Activated naive CD4-positive, alpha-beta T cell treated with anti-CD3 and anti-CD28 coated beads for 36 hours (primary cell): ENCODE results near the gene DPH1. TPM values are rescaled to one million over a fixed set of nuclear protein-coding genes. Genes with fewer than 3 reads are reported as not detected.

Experiments
- CTCF ChIA-PET: fragments of 350-600 bp; sonication (Branson Sonifier 250); formaldehyde crosslinking; loops from one replicate; lab custom pipeline; 2021; ENCODE audit warnings: antibody characterized with exemption; lab: Charles Lee
- DNase-seq: peaks from one replicate; pipeline ENCODE4 v3.0.0-alpha.2; 2020
- H3K27ac Mint-ChIP-seq: one replicate; pipeline ENCODE4 v1.8.0; 2021; ENCODE audit warnings: mild to moderate bottlenecking, mixed read lengths
- H3K27me3 Mint-ChIP-seq: one replicate; pipeline ENCODE4 v1.8.0; 2021; ENCODE audit warnings: low read depth, mixed read lengths
- H3K36me3 Mint-ChIP-seq: one replicate; pipeline ENCODE4 v1.8.0; 2021; ENCODE audit warnings: low read depth, mixed read lengths
- H3K4me1 Mint-ChIP-seq: one replicate; pipeline ENCODE4 v1.8.0; 2021; ENCODE audit warnings: low read depth, mixed read lengths
- H3K4me3 Mint-ChIP-seq: one replicate; pipeline ENCODE4 v1.8.0; 2021; ENCODE audit warnings: mild to moderate bottlenecking, moderate library complexity, mixed read lengths
- H3K9me3 Mint-ChIP-seq: one replicate; pipeline ENCODE4 v1.8.0; 2021; ENCODE audit warnings: mixed read lengths
- intact Hi-C: fragments of 100-400 bp; cut with micrococcal nuclease; formaldehyde crosslinking; loops from one replicate; pipeline ENCODE4 v1.15.1; 2023
- total RNA-seq, 2 experiments: library from RNA; stranded (reverse); gene quantifications; one replicate each; pipeline ENCODE4 v1.2.3, GENCODE V29; 2021

DPH1 gene
- total RNA-seq, 2 experiments from 2014 or later = 31.1 to 34.1 TPM

GRCh38 chr17:2035541-2036488 is 5.9 kb downstream of the DPH1 start:
- Mint-ChIP-seq H3K4me3 (no peak overlapping the region), H3K4me1 (peaks cover 18% of the 10 kb centered on the region), H3K9me3 (no peaks in the 10 kb centered on the region), H3K27me3 (no peaks in the 10 kb centered on the region), H3K36me3 (peaks cover 6% of the 10 kb centered on the region), H3K27ac (no peak overlapping the region)
- intact Hi-C loops = no loop called here
- CTCF ChIA-PET = no interaction called here
- no peak for DNase-seq

GRCh38 chr17:2037155-2037554 is 7.2 kb downstream of the DPH1 start:
- H3K4me3 Mint-ChIP-seq = no peak overlapping the region
- H3K27me3 Mint-ChIP-seq = no peaks in the 10 kb centered on the region
- DNase-seq = no peak
- peaks cover 8% of the 10 kb centered on the region for H3K36me3 Mint-ChIP-seq
- peaks cover 16% of the 10 kb centered on the region for H3K4me1 Mint-ChIP-seq
- intact Hi-C loops = no loop called here
- H3K27ac Mint-ChIP-seq = no peak overlapping the region
- no peaks in the 10 kb centered on the region for H3K9me3 Mint-ChIP-seq
- CTCF ChIA-PET = no interaction called here

GRCh38 chr17:2040219-2040827 is 10.4 kb downstream of the DPH1 start:
- H3K36me3 Mint-ChIP-seq = peaks cover 23% of the 10 kb centered on the region

GRCh38 chr17:2040942-2041560 is 11.1 kb downstream of the DPH1 start:
- H3K36me3 Mint-ChIP-seq = peaks cover 23% of the 10 kb centered on the region
- H3K4me1 Mint-ChIP-seq = peaks cover 27% of the 10 kb centered on the region
- H3K4me3 Mint-ChIP-seq = peak overlapping the region; percentile 29
- intact Hi-C loops = loop anchor here (1.0 to 5.0 kb wide), 3 partner anchors 11 to 374 kb away; partner anchors contain the start of gene DPH1
- no peak for DNase-seq
- H3K27ac Mint-ChIP-seq = no peak overlapping the region
- CTCF ChIA-PET = interaction anchor here (2.1 kb wide), 1 partner anchor 16 kb away, joined by 5 read pairs; no protein-coding TSS in a partner anchor
- no peaks in the 10 kb centered on the region for H3K9me3 Mint-ChIP-seq
- no peaks in the 10 kb centered on the region for H3K27me3 Mint-ChIP-seq

More at GRCh38 chr17:2040219-2040827, 10.4 kb downstream of the DPH1 start:
- intact Hi-C loops = loop anchor here (5.0 kb wide), 1 partner anchor 373 kb away; no protein-coding TSS in a partner anchor
- no peak for DNase-seq
- H3K27me3 Mint-ChIP-seq = no peaks in the 10 kb centered on the region
- no peaks in the 10 kb centered on the region for H3K9me3 Mint-ChIP-seq
- H3K27ac Mint-ChIP-seq = no peak overlapping the region
- CTCF ChIA-PET = no interaction called here
- H3K4me3 Mint-ChIP-seq = no peak overlapping the region
- H3K4me1 Mint-ChIP-seq = peaks cover 27% of the 10 kb centered on the region

DNA sequence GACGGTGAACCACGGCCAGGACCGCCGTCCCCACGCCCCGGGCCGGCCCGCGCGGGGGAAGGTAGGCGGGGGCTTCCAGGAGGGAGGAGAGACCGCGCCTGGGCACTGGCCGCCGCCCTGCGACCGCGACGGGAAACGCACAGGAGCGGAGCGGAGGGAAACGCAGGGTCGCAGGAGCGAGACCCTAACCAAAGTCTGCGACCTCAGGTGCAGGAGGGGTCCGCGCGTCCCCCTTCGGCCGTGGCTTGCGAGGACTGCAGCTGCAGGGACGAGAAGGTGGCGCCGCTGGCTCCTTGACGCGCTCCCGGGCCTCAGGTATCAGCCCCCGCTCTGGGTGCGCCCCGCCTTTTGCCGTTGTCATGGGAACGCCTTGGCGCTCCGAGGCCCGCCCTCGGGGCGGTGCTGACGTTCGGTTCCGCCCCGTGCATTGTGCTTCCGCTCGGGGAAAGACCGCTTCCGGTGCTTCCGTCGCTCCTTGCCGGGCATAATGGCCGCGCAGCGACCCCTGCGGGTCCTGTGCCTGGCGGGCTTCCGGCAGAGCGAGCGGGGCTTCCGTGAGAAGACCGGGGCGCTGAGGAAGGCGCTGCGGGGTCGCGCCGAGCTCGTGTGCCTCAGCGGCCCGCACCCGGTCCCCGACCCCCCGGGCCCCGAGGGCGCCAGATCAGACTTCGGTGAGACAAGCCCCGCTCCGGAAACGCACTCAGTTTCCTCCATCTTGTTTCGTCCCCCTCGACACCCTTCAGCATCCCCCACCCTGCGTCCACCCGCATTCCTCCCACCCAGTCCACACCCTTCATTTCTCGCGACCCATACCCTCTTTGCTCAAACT is 11.8 kb downstream of the DPH1 start, which contains the start of gene OVCA2:
OVCA2 (plus strand) TSS at position 462 of the 829 bp plus-strand sequence; CDS start at position 488, 26 bp downstream.
- peak; percentile 97 for DNase-seq
- no peaks in the 10 kb centered on the region for H3K9me3 Mint-ChIP-seq
- peak within 1 kb of the TSS; percentile 94 for H3K4me3 Mint-ChIP-seq
- no peaks in the 10 kb centered on the region for H3K27me3 Mint-ChIP-seq
- intact Hi-C loops = loop anchor here (1.0 to 5.0 kb wide), 3 partner anchors 11 to 374 kb away; partner anchors contain the start of gene DPH1
- H3K27ac Mint-ChIP-seq = peak within 1 kb of the TSS; percentile 93
- H3K4me1 Mint-ChIP-seq = peaks cover 27% of the 10 kb centered on the region
- CTCF ChIA-PET = interaction anchor here (2.1 kb wide), 1 partner anchor 15 kb away, joined by 5 read pairs; no protein-coding TSS in a partner anchor
- H3K36me3 Mint-ChIP-seq = peaks cover 23% of the 10 kb centered on the region

GRCh38 chr17:2042390-2042847 is 12.5 kb downstream of the DPH1 start:
- Mint-ChIP-seq H3K4me1 (peaks cover 27% of the 10 kb centered on the region), H3K36me3 (peaks cover 21% of the 10 kb centered on the region), H3K9me3 (no peaks in the 10 kb centered on the region), H3K27me3 (no peaks in the 10 kb centered on the region), H3K4me3 (peak overlapping the region; percentile 94), H3K27ac (peak overlapping the region; percentile 93)
- intact Hi-C loops = loop anchor here (5.0 kb wide), 1 partner anchor 375 kb away; no protein-coding TSS in a partner anchor
- no peak for DNase-seq
- CTCF ChIA-PET = interaction anchor here (2.1 kb wide), 1 partner anchor 14 kb away, joined by 5 read pairs; no protein-coding TSS in a partner anchor

- CTCF ChIA-PET = interaction anchor here (2.1 kb wide), 1 partner anchor 14 kb away, joined by 5 read pairs; no protein-coding TSS in a partner anchor
- H3K9me3 Mint-ChIP-seq = no peaks in the 10 kb centered on the region
- H3K27me3 Mint-ChIP-seq = no peaks in the 10 kb centered on the region
- no peak for DNase-seq
- H3K27ac Mint-ChIP-seq = peak overlapping the region; percentile 93
- H3K4me3 Mint-ChIP-seq = peak overlapping the region; percentile 94
- intact Hi-C loops = loop anchor here (5.0 kb wide), 1 partner anchor 376 kb away; no protein-coding TSS in a partner anchor
- H3K4me1 Mint-ChIP-seq = peaks cover 27% of the 10 kb centered on the region
- H3K36me3 Mint-ChIP-seq = peaks cover 21% of the 10 kb centered on the region
These were observed 13.0 kb downstream of the DPH1 start for GRCh38 chr17:2042933-2043332.

DNA sequence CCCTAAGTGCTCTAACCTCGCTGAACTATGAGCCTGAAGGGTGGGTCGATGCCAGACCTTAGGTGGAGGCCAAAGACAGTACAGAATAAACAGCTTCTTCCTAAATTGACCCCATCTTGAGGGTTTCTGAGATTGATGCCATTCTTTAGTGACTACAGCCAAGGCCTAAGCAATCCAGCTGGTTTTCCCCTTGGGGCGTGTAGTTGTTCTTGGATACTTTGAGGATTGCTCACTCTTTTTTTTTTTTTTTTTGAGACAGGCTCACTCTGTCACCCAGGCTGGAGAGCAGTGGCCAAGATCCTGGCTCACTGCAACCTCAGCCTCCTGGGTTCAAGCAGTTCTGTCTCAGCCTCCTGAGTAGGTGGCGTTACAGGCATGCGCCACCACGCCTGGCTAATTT is 13.8 kb downstream of the DPH1 start:
- CTCF ChIA-PET = interaction anchor here (0.6 kb wide), 1 partner anchor 217 kb away, joined by 4 read pairs; no protein-coding TSS in a partner anchor
- no peaks in the 10 kb centered on the region for H3K27me3 Mint-ChIP-seq
- H3K9me3 Mint-ChIP-seq = no peaks in the 10 kb centered on the region
- intact Hi-C loops = loop anchor here (5.0 kb wide), 1 partner anchor 376 kb away; no protein-coding TSS in a partner anchor
- DNase-seq = no peak
- peaks cover 30% of the 10 kb centered on the region for H3K4me1 Mint-ChIP-seq
- peaks cover 21% of the 10 kb centered on the region for H3K36me3 Mint-ChIP-seq
- H3K27ac Mint-ChIP-seq = peak overlapping the region; percentile 65
- H3K4me3 Mint-ChIP-seq = peak overlapping the region; percentile 12

- peaks cover 21% of the 10 kb centered on the region for H3K36me3 Mint-ChIP-seq
- intact Hi-C loops = loop anchor here (5.0 kb wide), 1 partner anchor 377 kb away; no protein-coding TSS in a partner anchor
- no peak overlapping the region for H3K4me3 Mint-ChIP-seq
- H3K27ac Mint-ChIP-seq = peak overlapping the region; percentile 54
- H3K27me3 Mint-ChIP-seq = peaks cover 4% of the 10 kb centered on the region
- no peak for DNase-seq
- H3K4me1 Mint-ChIP-seq = peaks cover 36% of the 10 kb centered on the region
- CTCF ChIA-PET = interaction anchor here (0.6 kb wide), 1 partner anchor 217 kb away, joined by 4 read pairs; no protein-coding TSS in a partner anchor
- H3K9me3 Mint-ChIP-seq = no peaks in the 10 kb centered on the region
These were observed 14.4 kb downstream of the DPH1 start for GRCh38 chr17:2044263-2044894.

GRCh38 chr17:2047590-2047989 is 17.6 kb downstream of the DPH1 start:
- Mint-ChIP-seq H3K4me3 (no peak overlapping the region), H3K27me3 (peaks cover 13% of the 10 kb centered on the region), H3K27ac (no peak overlapping the region), H3K36me3 (peaks cover 11% of the 10 kb centered on the region), H3K4me1 (peaks cover 26% of the 10 kb centered on the region), H3K9me3 (no peaks in the 10 kb centered on the region)
- intact Hi-C loops = no loop called here
- DNase-seq = no peak
- CTCF ChIA-PET = interaction anchor here (0.9 kb wide), 1 partner anchor 235 kb away, joined by 4 read pairs; no protein-coding TSS in a partner anchor
